NB4 (cell line): ENCODE results near the gene LMTK3.

Experiments used
- MYC ChIP-seq: IDR thresholded peaks from 2 replicates; pipeline ENCODE4 v1.6.1; 2011; ENCODE audit warnings: low read depth, low read length
- POLR2A ChIP-seq: IDR thresholded peaks from 2 replicates; pipeline ENCODE4 v1.6.1; 2011; ENCODE audit warnings: mild to moderate bottlenecking; ENCODE audit not compliant: insufficient read length; ENCODE audit errors: extremely low read depth
- TF ChIP-seq, protein P1 (sequence below): IDR thresholded peaks from one replicate; pipeline ENCODE4 v1.5.1; 2012; ENCODE audit warnings: low read depth, low read length
- TF ChIP-seq, protein P2 (sequence below): IDR thresholded peaks from 2 replicates; pipeline ENCODE4 v1.6.1; 2011; ENCODE audit warnings: low read depth, low read length

DNA sequence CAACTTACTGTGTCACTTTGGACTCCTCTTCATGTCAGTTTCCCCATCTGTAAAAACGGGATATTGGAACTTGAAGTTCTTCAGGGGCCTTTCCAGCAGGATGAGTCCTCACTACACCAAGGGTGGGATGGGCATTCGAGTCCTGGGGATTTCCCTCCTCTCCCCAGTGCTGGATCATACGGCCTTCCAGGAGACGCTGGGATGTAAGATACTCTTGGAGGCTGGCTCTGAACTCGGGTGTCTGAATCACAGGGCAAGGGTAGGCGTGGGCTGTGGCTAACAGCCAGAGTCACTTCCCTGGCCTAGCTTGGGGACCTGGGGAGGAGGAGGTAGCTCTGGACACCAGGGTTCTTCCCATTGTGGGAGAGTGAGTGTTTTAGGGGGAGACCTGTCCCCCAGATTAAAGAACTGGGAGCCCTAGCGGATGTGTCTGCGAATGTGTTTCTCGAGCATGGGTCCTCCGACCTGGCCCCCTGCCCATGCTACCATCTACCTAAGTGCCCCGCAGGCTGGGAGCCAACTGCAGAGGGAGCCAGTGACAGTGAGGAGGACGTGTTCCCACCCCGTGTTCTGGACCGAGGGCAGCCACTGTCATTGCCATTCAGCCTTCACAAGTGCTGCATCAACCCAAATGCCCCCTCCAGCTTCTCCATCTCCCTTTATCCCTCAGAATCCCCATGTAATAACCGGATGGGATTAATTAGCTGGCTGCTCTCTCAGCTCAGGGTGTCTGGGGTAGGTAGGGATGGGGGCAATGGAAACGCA is 44.9 kb downstream of the LMTK3 start:
- TF ChIP-seq POLR2A (no peak), MYC (no peak)
- TF ChIP-seq, protein P1, sequence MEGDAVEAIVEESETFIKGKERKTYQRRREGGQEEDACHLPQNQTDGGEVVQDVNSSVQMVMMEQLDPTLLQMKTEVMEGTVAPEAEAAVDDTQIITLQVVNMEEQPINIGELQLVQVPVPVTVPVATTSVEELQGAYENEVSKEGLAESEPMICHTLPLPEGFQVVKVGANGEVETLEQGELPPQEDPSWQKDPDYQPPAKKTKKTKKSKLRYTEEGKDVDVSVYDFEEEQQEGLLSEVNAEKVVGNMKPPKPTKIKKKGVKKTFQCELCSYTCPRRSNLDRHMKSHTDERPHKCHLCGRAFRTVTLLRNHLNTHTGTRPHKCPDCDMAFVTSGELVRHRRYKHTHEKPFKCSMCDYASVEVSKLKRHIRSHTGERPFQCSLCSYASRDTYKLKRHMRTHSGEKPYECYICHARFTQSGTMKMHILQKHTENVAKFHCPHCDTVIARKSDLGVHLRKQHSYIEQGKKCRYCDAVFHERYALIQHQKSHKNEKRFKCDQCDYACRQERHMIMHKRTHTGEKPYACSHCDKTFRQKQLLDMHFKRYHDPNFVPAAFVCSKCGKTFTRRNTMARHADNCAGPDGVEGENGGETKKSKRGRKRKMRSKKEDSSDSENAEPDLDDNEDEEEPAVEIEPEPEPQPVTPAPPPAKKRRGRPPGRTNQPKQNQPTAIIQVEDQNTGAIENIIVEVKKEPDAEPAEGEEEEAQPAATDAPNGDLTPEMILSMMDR = no peak
- TF ChIP-seq, protein P2, sequence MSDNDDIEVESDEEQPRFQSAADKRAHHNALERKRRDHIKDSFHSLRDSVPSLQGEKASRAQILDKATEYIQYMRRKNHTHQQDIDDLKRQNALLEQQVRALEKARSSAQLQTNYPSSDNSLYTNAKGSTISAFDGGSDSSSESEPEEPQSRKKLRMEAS = no peak
